ENCODE measurements around the gene IFI6. TPM values are rescaled to one million over a fixed set of nuclear protein-coding genes. Genes with fewer than 3 reads are reported as not detected.

The IFI6 gene
- total and polyA plus RNA-seq, 2 of the 8 experiments (the other 6 are each of a cell fraction or from before 2014, with no cell fraction given) = 6.1 to 13.2 TPM

DNA sequence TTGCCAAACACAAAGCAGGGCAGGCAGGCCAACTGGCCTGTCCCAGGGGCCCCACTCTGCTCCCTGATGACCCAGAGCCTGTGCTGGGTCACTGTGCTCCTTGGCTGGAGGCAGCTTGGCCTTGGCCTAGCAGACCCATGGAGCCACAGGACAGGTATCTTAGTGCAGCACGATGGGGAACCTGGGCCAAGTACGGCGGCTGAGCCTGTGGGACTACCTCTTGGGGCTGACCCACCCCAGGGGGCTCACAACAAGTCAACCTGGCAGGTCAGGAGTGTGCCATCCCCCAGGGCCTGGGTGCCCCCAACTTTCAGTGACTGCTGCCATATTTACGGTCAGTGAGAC lies 26.9 kb downstream of the IFI6 start (continued):
- TF ChIP-seq SRF (IDR thresholded peaks at IDR 0.05; ENCODE audit: low read depth, low read length) (no peak), ZNF274 (IDR thresholded peaks at IDR 0.05; ENCODE audit: borderline replicate concordance, extremely low read depth, low read length) (no peak)

Data from H1 (cell line).